Upper lobe of left lung (tissue), 6 donors: ENCODE measurements around the gene CFAP97. TPM values are rescaled to one million over a fixed set of nuclear protein-coding genes. Genes with fewer than 3 reads are reported as not detected.
"Not testable (repeated sequence)": the region's sequence is repeated elsewhere in the genome, so short reads cannot be mapped to it uniquely, and the experiment has no call there.

ENCODE experiments used
- ATAC-seq, 2 donors: fragments of 200-7000 bp; cut with Tn5 transposase; one replicate each; pipeline ENCODE4 v1.9.1; 2022; ENCODE audit warnings: mild to moderate bottlenecking in 2 of 2, moderate library complexity in 2 of 2; ENCODE audit not compliant: low FRiP score in 2 of 2
- DNase-seq, 2 donors: peaks; one replicate each; pipeline ENCODE4 v3.0.0-alpha.2; 2019 to 2020
- H3K27ac ChIP-seq, 4 donors: fragments of 200-600 bp; sonication (generic); one replicate each; pipeline ENCODE4 v1.5.1; 2016 to 2019
- H3K27me3 ChIP-seq, 4 donors: fragments of 200-600 bp; sonication (generic); one replicate each; pipeline ENCODE4 v1.5.1; 2017 to 2019
- H3K36me3 ChIP-seq, 4 donors: fragments of 200-600 bp; sonication (generic); one replicate each; pipeline ENCODE4 v1.5.1; 2016 to 2019
- H3K4me1 ChIP-seq, 4 donors: fragments of 200-600 bp; sonication (generic); one replicate each; pipeline ENCODE4 v1.5.1; 2018 to 2019
- H3K4me3 ChIP-seq, 4 donors: fragments of 200-600 bp; sonication (generic); one replicate each; pipeline ENCODE4 v1.5.1; 2017 to 2019; ENCODE audit warnings: mild to moderate bottlenecking in 2 of 4, moderate library complexity in 1 of 4
- H3K9me3 ChIP-seq, 4 donors: fragments of 200-600 bp; sonication (generic); one replicate each; pipeline ENCODE4 v1.5.1; 2018 to 2019
- EP300 ChIP-seq, 4 donors: sonication (generic); formaldehyde crosslinking; IDR thresholded peaks; one replicate each; pipeline ENCODE4 v1.5.1; 2017; ENCODE audit warnings: antibody characterized with exemption in 4 of 4, control low read depth in 2 of 4
- POLR2A ChIP-seq, 4 donors: fragments of 450-650 bp; IDR thresholded peaks; one replicate each; pipeline ENCODE4 v1.5.1; 2016 to 2017; ENCODE audit warnings: antibody characterized with exemption in 4 of 4, mild to moderate bottlenecking in 2 of 4
- POLR2AphosphoS5 ChIP-seq, 2 donors: sonication (generic); formaldehyde crosslinking; IDR thresholded peaks; one replicate each; pipeline ENCODE4 v1.5.1; 2017; ENCODE audit warnings: antibody characterized with exemption in 2 of 2
- WGBS, 2 donors: methylation state at CpG; one replicate each; pipeline ENCODE4 v1.1.5; 2017 to 2018; 5-methylcytosine and 5-hydroxymethylcytosine counted together
- total RNA-seq, 6 donors: library from RNA; depleted of rRNA in 4 of 6; stranded (reverse); fragments of >200 nt in 4 of 6; gene quantifications; one replicate each; pipeline versions ENCODE4 v1.1.0 to v1.2.1, GENCODE V29; 2016 to 2021
- TF ChIP-seq, protein P1 (sequence below), 6 experiments: fragments of 450-650 bp in 4 of 6; fragments of 200-600 bp in 2 of 6; sonication (generic) in 2 of 6; IDR thresholded peaks; one replicate each; pipeline ENCODE4 v1.5.1; 2016 to 2019; ENCODE audit warnings: antibody characterized with exemption in 6 of 6
- donor health status: DM: no; HTN: no; CAD: no; lungs with moderate emphysema.
- donor health status: DM: no; HTN: yes; CAD: no; lungs with severe emphysema.

CFAP97 gene
- total RNA-seq, 6 donors from 2014 or later = 12.3 to 42.9 (median 24.0) TPM

- 93 to 99% methylated on average over 5 of the region's 5 CpGs for whole genome bisulfite sequencing, 2 donors
- Histone ChIP-seq H3K27me3 (peaks cover 0 to 3% (median 0%) of the 10 kb centered on the region in 4 donors), H3K36me3 (no peaks in the 10 kb centered on the region), H3K9me3 (no peaks in the 10 kb centered on the region), H3K4me3 (no peak overlapping the region), H3K4me1 (peaks cover 23 to 33% (median 28%) of the 10 kb centered on the region in 4 donors), H3K27ac (no peak overlapping the region)
- TF ChIP-seq POLR2AphosphoS5 (IDR thresholded peaks at IDR 0.05) = no peak
- TF ChIP-seq, protein P1, sequence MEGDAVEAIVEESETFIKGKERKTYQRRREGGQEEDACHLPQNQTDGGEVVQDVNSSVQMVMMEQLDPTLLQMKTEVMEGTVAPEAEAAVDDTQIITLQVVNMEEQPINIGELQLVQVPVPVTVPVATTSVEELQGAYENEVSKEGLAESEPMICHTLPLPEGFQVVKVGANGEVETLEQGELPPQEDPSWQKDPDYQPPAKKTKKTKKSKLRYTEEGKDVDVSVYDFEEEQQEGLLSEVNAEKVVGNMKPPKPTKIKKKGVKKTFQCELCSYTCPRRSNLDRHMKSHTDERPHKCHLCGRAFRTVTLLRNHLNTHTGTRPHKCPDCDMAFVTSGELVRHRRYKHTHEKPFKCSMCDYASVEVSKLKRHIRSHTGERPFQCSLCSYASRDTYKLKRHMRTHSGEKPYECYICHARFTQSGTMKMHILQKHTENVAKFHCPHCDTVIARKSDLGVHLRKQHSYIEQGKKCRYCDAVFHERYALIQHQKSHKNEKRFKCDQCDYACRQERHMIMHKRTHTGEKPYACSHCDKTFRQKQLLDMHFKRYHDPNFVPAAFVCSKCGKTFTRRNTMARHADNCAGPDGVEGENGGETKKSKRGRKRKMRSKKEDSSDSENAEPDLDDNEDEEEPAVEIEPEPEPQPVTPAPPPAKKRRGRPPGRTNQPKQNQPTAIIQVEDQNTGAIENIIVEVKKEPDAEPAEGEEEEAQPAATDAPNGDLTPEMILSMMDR (IDR thresholded peaks at IDR 0.05) = no peak
- TF ChIP-seq POLR2A (IDR thresholded peaks at IDR 0.05) = no peak
- TF ChIP-seq EP300 (IDR thresholded peaks at IDR 0.05) = no peak
- DNase-seq = no peak
- ATAC-seq = no peak
Measured at GRCh38 chr4:185207466-185207865, 3.7 kb upstream of the CFAP97 start.

- H3K27me3 ChIP-seq = peaks cover 0 to 3% (median 0%) of the 10 kb centered on the region in 4 donors
- H3K9me3 ChIP-seq = no peaks in the 10 kb centered on the region
- no peak overlapping the region for H3K4me3 ChIP-seq
- H3K36me3 ChIP-seq = no peaks in the 10 kb centered on the region
- no peak for ATAC-seq
- DNase-seq = no peak
- peaks cover 21 to 43% (median 29%) of the 10 kb centered on the region in 4 donors for H3K4me1 ChIP-seq
- WGBS, 2 donors = 92% methylated on average over 8 of the region's 8 CpGs
- TF ChIP-seq POLR2A (IDR thresholded peaks at IDR 0.05) (no peak), EP300 (IDR thresholded peaks at IDR 0.05) (no peak), POLR2AphosphoS5 (IDR thresholded peaks at IDR 0.05) (no peak)
- TF ChIP-seq, protein P1 (IDR thresholded peaks at IDR 0.05) = no peak
- H3K27ac ChIP-seq = no peak overlapping the region
Measured at GRCh38 chr4:185205697-185206342, 2.0 kb upstream of the CFAP97 start.

GRCh38 chr4:185205073-185205472, 1.3 kb upstream of the CFAP97 start:
- H3K4me1 ChIP-seq = peaks cover 21 to 43% (median 29%) of the 10 kb centered on the region in 4 donors
- not testable (repeated sequence) for H3K27ac ChIP-seq, ATAC-seq, DNase-seq, H3K9me3 ChIP-seq, H3K27me3 ChIP-seq, H3K36me3 ChIP-seq, H3K4me3 ChIP-seq
- 95 to 98% methylated on average over 13 of the region's 13 CpGs for WGBS, 2 donors

DNA sequence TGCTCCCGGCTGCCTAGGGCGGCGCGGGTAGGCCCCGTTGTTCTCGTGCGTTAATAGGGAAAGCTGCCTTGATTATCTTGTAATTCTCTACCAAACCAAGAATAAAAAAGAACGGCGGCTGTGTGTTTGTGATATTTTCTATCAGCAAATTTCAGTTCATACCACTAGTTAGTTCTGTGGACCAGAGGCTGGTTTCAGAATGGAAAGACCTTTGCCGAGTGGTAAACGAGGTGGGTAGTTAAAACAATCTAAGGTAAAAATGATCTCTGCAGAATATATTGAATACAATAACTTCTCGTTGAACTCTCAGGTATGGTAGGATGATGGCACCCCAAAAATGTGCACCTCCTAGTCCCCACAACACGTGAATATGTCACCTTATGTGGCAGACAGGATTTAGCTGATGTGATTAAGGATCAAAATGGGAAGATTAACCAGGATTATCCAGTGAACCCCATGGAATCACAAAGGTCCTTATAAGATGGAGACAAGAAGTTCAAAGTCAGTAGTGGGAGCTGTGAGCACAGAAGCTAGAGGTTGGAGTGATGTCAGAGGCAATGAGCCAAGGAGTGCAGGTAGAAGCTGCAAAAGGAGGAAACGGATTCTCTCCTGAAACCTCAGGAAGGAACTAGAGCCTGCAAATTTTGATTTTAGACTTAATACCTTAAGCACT, 574 bp upstream of the CFAP97 start:
- H3K27me3 ChIP-seq = no peaks in the 10 kb centered on the region
- no peak for ATAC-seq
- no peaks in the 10 kb centered on the region for H3K9me3 ChIP-seq
- H3K4me1 ChIP-seq = peaks cover 21 to 42% (median 29%) of the 10 kb centered on the region in 4 donors
- 4 to 5% methylated on average over 14 of the region's 14 CpGs for WGBS, 2 donors
- H3K27ac ChIP-seq = peak overlapping the region; percentile 92 to 97 (median 96)
- H3K36me3 ChIP-seq = no peaks in the 10 kb centered on the region
- DNase-seq = peak in 1 of 2 donors; percentile 40
- TF ChIP-seq POLR2A (IDR thresholded peaks at IDR 0.05) = no peak
- TF ChIP-seq, protein P1 (IDR thresholded peaks at IDR 0.05) = no peak
- peak overlapping the region; percentile 4 to 82 (median 78) for H3K4me3 ChIP-seq

DNA sequence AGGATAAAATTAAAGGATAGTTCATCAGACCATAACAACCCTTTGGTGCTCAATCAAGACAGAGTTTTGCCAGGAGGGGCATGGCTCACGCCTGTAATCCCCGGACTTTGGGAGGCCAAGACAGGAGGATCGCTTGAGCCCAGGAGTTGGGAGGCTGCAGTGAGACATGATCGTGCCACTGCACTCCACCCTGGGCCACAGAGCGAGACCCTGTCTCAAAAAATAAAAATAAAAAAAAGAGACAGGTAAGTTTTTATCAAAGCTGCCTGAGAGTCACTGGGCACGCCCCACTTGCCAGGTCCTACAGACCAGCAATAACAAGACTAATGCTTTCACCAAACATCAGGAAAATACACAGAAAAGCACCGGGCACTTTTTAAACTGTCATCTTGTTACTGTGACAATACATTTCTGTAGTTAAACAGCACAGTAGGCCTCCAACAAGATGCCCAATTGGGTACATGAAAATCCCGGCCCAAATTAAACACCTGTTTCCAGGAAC, 765 bp downstream of the CFAP97 start:
- TF ChIP-seq POLR2AphosphoS5 (IDR thresholded peaks at IDR 0.05) (no peak), EP300 (IDR thresholded peaks at IDR 0.05) (no peak), POLR2A (IDR thresholded peaks at IDR 0.05) (no peak)
- TF ChIP-seq, protein P1 (IDR thresholded peaks at IDR 0.05) = no peak
- ATAC-seq (no peak), DNase-seq (no peak)
- 64 to 67% methylated on average over 8 of the region's 8 CpGs for WGBS, 2 donors
- H3K27me3 ChIP-seq = no peaks in the 10 kb centered on the region
- H3K9me3 ChIP-seq = no peaks in the 10 kb centered on the region
- H3K27ac ChIP-seq = peak overlapping the region; percentile 92 to 97 (median 96)
- no peaks in the 10 kb centered on the region for H3K36me3 ChIP-seq
- H3K4me3 ChIP-seq = peak overlapping the region; percentile 63 to 82 (median 78)
- H3K4me1 ChIP-seq = peaks cover 16 to 30% (median 22%) of the 10 kb centered on the region in 4 donors
